Transverse colon (tissue), 4 donors: ENCODE measurements around the gene THBS2. TPM values are rescaled to one million over a fixed set of nuclear protein-coding genes. Genes with fewer than 3 reads are reported as not detected.

ENCODE experiments used
- DNase-seq: peaks from one replicate; pipeline ENCODE4 v3.0.0-alpha.2; 2019
- H3K27ac ChIP-seq, 4 donors: fragments of 200-600 bp; sonication (generic); 2 replicates each; pipeline ENCODE4 v1.5.1; 2016 to 2018; ENCODE audit warnings: inconsistent platforms in 4 of 4
- H3K27me3 ChIP-seq: fragments of 200-600 bp; sonication (generic); 2 replicates; pipeline ENCODE4 v1.5.1; 2017; ENCODE audit warnings: inconsistent platforms
- H3K36me3 ChIP-seq, 4 donors: fragments of 200-600 bp; sonication (generic); 2 replicates each; pipeline ENCODE4 v1.5.1; 2017 to 2019; ENCODE audit warnings: inconsistent platforms in 4 of 4
- H3K4me1 ChIP-seq, 4 donors: fragments of 200-600 bp; sonication (generic); 2 replicates each; pipeline ENCODE4 v1.5.1; 2017 to 2020; ENCODE audit warnings: inconsistent platforms in 4 of 4
- H3K4me3 ChIP-seq, 4 donors: fragments of 200-600 bp; sonication (generic); 1 replicate in 1 of 4; 2 replicates in 3 of 4; pipeline versions ENCODE4 v1.5.1 to v1.6.1; 2017 to 2019; ENCODE audit warnings: inconsistent platforms in 4 of 4
- H3K9me3 ChIP-seq, 2 donors: fragments of 200-600 bp; sonication (generic); 2 replicates each; pipeline ENCODE4 v1.5.1; 2017 to 2019; ENCODE audit warnings: inconsistent platforms in 2 of 2
- EP300 ChIP-seq: sonication (generic); formaldehyde crosslinking; IDR thresholded peaks from one replicate; pipeline ENCODE4 v1.6.1; 2017; ENCODE audit warnings: antibody characterized with exemption, low read depth
- POLR2A ChIP-seq: fragments of 450-650 bp; IDR thresholded peaks from one replicate; pipeline ENCODE4 v1.6.1; 2016; ENCODE audit warnings: antibody characterized with exemption, mild to moderate bottlenecking, moderate library complexity
- POLR2AphosphoS5 ChIP-seq, 3 donors: sonication (generic); formaldehyde crosslinking; IDR thresholded peaks; one replicate each; pipeline ENCODE4 v1.6.1; 2016; ENCODE audit warnings: antibody characterized with exemption in 3 of 3
- WGBS, 2 donors: methylation state at CpG; one replicate each; pipeline ENCODE4 v1.1.5; 2018; ENCODE audit warnings: low coverage in 1 of 2; 5-methylcytosine and 5-hydroxymethylcytosine counted together
- in situ Hi-C, 4 donors: fragments of 200-750 bp; cut with MboI; loops; one replicate each; pipeline versions ENCODE4 v1.15.0 to v1.15.1; 2017; ENCODE audit warnings: low sequenced_read_pairs in 3 of 4, low pct_ligation_motif_present in 1 of 4, low pct_unique_long_range_greater_than_20kb in 1 of 4
- intact Hi-C: fragments of 100-400 bp; cut with DNase I; formaldehyde crosslinking; loops from one replicate; pipeline ENCODE4 v1.15.1; 2023; ENCODE audit warnings: low total_unique reads
- total RNA-seq, 4 donors: library from RNA; depleted of rRNA; stranded (reverse); fragments of >200 nt; gene quantifications; one replicate each; pipeline ENCODE4 v1.1.0, GENCODE V29; 2016
- TF ChIP-seq, protein P1 (sequence below), 5 experiments: fragments of 200-600 bp in 3 of 5; fragments of 450-650 bp in 2 of 5; sonication (generic) in 3 of 5; IDR thresholded peaks; 1 replicate in 2 of 5; 2 replicates in 3 of 5; pipeline ENCODE4 v1.5.1; 2016 to 2017; ENCODE audit warnings: antibody characterized with exemption in 5 of 5, inconsistent platforms in 3 of 5, mild to moderate bottlenecking in 2 of 5, moderate library complexity in 1 of 5

THBS2 gene
- total RNA-seq, 4 donors from 2014 or later, result 11.5 to 25.5 (median 18.1) TPM

DNA sequence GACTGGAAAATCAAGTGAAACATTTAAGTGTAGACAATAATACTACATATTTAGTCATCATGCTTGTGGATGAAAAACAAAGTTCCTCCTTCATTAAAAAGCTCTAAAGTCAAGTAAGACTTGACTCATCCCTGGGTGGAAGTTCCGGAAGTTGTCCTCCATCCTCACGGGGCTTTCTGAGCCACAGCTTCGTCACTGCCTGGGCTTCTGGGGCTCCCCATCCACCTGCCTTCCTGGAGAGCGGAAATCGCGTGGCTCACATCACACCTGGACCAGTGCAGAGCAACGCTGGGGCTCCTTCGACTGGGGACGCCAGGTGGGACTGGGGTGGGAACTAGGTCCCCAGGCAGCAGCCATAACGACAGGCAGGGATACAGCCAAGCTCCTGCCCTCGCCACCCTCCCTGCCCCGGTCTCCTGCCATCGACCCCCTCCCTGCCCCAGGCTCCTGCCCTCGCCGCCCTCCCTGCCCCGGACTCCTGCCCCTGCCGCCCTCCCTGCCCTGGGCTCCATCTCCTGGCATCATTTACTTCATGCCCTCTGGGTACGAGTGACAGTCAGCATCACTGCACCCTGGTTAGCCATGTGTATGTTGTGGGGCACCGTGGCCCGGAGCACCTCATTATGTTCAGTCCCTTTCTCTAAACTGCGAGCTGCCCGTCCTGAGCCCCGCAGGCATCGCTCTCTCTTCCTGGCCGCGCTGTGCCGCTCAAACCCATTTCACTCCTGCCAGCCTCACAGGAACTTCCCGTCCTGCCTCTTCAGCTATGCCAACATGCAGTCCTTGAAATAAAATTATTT is 12.9 kb downstream of the THBS2 start:
- WGBS, 2 donors, result 92 to 95% methylated on average over 10 to 28 of the region's 28 CpGs
- H3K4me3 ChIP-seq, result no peak overlapping the region
- in situ Hi-C loops, result no loop called here

DNA sequence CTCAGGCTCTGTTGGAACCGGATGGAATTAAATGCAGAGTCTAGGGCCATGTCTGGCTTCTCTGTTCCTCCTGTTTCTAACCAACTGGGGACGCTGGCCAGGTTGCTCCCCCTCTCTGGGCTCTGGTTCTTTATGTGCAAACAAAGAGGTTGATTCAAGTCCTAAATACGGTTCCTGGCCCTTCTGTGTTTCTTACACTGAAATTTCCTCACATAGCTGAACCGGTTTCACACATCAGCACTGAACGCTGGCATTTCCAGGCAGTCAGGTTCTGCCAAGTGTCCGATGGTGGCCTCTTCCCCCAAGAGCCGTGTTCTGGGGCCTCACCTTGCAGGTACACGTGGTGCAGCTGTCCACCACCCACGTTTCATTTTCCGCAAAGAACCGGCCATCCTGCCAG is 13.5 kb downstream of the THBS2 start:
- intact Hi-C loops (no loop called here), in situ Hi-C loops (no loop called here)
- no peak for DNase-seq
- 66 to 82% methylated on average over 2 to 11 of the region's 11 CpGs for WGBS, 2 donors
- no peak for TF ChIP-seq EP300
- TF ChIP-seq, protein P1, sequence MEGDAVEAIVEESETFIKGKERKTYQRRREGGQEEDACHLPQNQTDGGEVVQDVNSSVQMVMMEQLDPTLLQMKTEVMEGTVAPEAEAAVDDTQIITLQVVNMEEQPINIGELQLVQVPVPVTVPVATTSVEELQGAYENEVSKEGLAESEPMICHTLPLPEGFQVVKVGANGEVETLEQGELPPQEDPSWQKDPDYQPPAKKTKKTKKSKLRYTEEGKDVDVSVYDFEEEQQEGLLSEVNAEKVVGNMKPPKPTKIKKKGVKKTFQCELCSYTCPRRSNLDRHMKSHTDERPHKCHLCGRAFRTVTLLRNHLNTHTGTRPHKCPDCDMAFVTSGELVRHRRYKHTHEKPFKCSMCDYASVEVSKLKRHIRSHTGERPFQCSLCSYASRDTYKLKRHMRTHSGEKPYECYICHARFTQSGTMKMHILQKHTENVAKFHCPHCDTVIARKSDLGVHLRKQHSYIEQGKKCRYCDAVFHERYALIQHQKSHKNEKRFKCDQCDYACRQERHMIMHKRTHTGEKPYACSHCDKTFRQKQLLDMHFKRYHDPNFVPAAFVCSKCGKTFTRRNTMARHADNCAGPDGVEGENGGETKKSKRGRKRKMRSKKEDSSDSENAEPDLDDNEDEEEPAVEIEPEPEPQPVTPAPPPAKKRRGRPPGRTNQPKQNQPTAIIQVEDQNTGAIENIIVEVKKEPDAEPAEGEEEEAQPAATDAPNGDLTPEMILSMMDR (IDR thresholded peaks at IDR 0.05), result no peak
- no peak for TF ChIP-seq POLR2AphosphoS5 (IDR thresholded peaks at IDR 0.05)
- TF ChIP-seq POLR2A, result no peak
- H3K27ac ChIP-seq, result no peak overlapping the region
- H3K36me3 ChIP-seq, result no peaks in the 10 kb centered on the region
- no peaks in the 10 kb centered on the region for H3K9me3 ChIP-seq
- H3K4me1 ChIP-seq, result no peaks in the 10 kb centered on the region
- no peak overlapping the region for H3K4me3 ChIP-seq
- no peaks in the 10 kb centered on the region for H3K27me3 ChIP-seq

More for the DNA sequence above, 12.9 kb downstream of the THBS2 start:
- no peak for DNase-seq
- intact Hi-C loops, result no loop called here
- TF ChIP-seq POLR2A, result no peak
- TF ChIP-seq POLR2AphosphoS5 (IDR thresholded peaks at IDR 0.05), result no peak
- TF ChIP-seq, protein P1 (IDR thresholded peaks at IDR 0.05), result no peak
- no peak for TF ChIP-seq EP300
- no peaks in the 10 kb centered on the region for H3K36me3 ChIP-seq
- no peaks in the 10 kb centered on the region for H3K4me1 ChIP-seq
- H3K27me3 ChIP-seq, result no peaks in the 10 kb centered on the region
- H3K27ac ChIP-seq, result no peak overlapping the region
- H3K9me3 ChIP-seq, result no peaks in the 10 kb centered on the region

DNA sequence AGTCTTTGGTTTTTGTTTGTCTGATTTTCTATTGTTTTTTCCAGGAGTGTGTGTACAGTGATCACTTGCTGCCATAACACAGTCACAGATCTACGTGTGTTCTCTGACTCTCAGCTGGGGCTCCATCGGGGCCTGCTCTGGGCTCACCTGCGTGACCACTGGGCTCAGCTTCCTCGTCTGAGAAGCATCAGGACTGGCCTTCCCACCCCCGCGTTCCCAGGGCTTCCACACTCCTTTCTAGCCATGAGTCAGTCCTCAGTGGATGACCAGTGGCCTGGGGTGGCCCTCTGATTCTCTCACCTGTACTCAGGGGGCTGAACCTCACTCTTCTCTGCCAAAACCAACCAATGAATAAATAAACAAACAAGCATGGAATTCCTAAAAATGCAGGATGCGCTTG is 14.5 kb downstream of the THBS2 start:
- Histone ChIP-seq H3K9me3 (no peaks in the 10 kb centered on the region), H3K4me3 (no peak overlapping the region), H3K27ac (no peak overlapping the region), H3K36me3 (no peaks in the 10 kb centered on the region), H3K4me1 (no peaks in the 10 kb centered on the region), H3K27me3 (no peaks in the 10 kb centered on the region)
- no peak for DNase-seq
- WGBS, 2 donors, result 73 to 86% methylated on average over 1 to 7 of the region's 7 CpGs
- TF ChIP-seq, protein P1 (IDR thresholded peaks at IDR 0.05), result no peak
- TF ChIP-seq POLR2A, result no peak
- no peak for TF ChIP-seq EP300
- no peak for TF ChIP-seq POLR2AphosphoS5 (IDR thresholded peaks at IDR 0.05)
- in situ Hi-C loops, result no loop called here
- intact Hi-C loops, result no loop called here

DNA sequence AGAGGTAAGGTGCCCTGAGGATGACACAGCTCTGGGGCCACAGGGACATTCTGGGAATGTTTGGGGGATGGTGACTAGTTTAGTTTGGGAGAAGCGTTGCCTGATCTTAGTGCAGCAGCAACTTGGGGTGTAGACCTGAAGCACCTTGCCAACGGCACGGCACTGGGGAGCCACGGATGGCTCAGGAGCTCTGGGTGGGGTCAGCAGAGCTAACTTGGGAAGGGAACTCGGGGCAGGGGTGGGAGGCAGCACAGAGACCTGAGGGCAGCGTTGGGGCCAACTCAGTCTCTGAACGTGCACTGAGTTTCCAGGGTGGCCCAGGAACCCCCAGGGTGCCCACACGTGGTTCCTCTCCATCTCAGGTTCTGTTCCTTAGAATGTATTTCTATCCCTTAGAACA is 14.9 kb downstream of the THBS2 start:
- H3K27ac ChIP-seq, result no peak overlapping the region
- in situ Hi-C loops (no loop called here), intact Hi-C loops (no loop called here)
- TF ChIP-seq EP300 (no peak), POLR2A (no peak), POLR2AphosphoS5 (IDR thresholded peaks at IDR 0.05) (no peak)
- TF ChIP-seq, protein P1 (IDR thresholded peaks at IDR 0.05), result no peak
- no peak overlapping the region for H3K4me3 ChIP-seq
- H3K9me3 ChIP-seq, result no peaks in the 10 kb centered on the region
- H3K27me3 ChIP-seq, result no peaks in the 10 kb centered on the region
- 71% methylated on average over 8 of the region's 8 CpGs; no CpG with 5 or more reads in 1 of the 2 donors for WGBS, 2 donors
- no peak for DNase-seq
- no peaks in the 10 kb centered on the region for H3K4me1 ChIP-seq
- H3K36me3 ChIP-seq, result no peaks in the 10 kb centered on the region
